ENCODE data around the gene PACS1.

PACS1 gene

DNA sequence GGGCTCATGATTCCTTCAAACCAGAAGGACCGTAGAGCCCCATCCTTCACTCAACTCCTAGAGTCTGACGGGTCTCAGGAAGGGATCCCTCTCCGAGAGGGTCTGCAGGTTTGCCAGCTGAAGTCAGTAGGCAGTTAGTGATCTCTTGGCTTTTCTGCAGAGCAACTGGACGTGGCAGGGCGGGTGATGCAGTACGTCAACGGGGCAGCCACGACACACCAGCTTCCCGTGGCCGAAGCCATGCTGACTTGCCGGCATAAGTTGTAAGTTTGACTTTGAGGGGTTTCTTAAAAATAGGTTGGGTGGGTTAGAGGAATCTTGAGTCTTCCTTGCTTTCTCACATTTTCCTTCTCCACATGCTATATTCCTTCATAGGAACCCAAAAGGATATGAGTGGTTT is 165.1 kb downstream of the PACS1 start:
- peaks cover 70% of the 10 kb centered on the region for H3K36me3 ChIP-seq

GRCh38 chr11:66237867-66238266 is 167.8 kb downstream of the PACS1 start:
- no peaks in the 10 kb centered on the region for H3K9me3 ChIP-seq
- H4K20me1 ChIP-seq = no peaks in the 10 kb centered on the region
- peaks cover 43% of the 10 kb centered on the region for H3K36me3 ChIP-seq
- H3K4me3 ChIP-seq = no peak overlapping the region
- H3K4me1 ChIP-seq = peaks cover 93% of the 10 kb centered on the region
- TF ChIP-seq Cebpa-rat (IDR thresholded peaks at IDR 0.05) = no peak
- no peak overlapping the region for H3K9ac ChIP-seq
- H3K27ac ChIP-seq = peak overlapping the region; percentile 93
- H3K4me2 ChIP-seq = peak overlapping the region; percentile 79
- H3K27me3 ChIP-seq = no peaks in the 10 kb centered on the region

More for the DNA sequence above, 165.1 kb downstream of the PACS1 start:
- Histone ChIP-seq H3K4me1 (peaks cover 80% of the 10 kb centered on the region), H3K9me3 (no peaks in the 10 kb centered on the region), H3K4me2 (peak overlapping the region; percentile 79), H4K20me1 (no peaks in the 10 kb centered on the region), H3K27me3 (no peaks in the 10 kb centered on the region), H3K9ac (no peak overlapping the region), H3K27ac (peak overlapping the region; percentile 53; the same call in 1 of the 2 replicates), H3K4me3 (no peak overlapping the region)
- TF ChIP-seq Cebpa-rat (IDR thresholded peaks at IDR 0.05) = no peak

DNA sequence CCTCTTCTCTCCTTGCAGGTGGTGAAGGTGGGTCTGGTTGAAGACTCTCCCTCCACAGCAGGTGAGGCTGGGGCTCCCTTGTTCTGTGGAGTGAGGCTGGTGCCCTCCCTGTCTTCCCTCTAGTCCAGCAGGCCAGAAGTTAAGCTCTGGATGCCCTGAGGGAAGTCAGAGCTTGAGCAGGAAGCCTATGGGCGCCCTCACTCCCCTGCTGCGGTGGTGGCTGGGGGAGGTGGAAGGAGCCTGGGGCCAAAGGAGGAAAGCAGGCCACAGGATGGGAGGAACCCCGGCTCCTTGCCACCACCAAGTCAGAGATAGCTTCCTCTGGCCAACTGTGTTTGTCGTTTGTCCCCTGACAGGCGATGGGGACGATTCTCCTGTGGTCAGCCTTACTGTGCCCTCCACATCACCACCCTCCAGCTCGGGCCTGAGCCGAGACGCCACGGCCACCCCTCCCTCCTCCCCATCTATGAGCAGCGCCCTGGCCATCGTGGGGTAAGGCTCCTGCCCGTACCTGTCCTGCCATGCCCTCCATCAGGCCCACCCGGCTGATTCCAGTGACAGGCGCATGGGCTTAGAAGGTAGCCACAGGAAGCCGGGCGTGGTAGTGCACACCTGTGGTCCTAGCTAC is 168.8 kb downstream of the PACS1 start:
- Histone ChIP-seq H3K4me1 (peaks cover 93% of the 10 kb centered on the region), H3K9ac (peak overlapping the region; percentile 55), H3K36me3 (peaks cover 33% of the 10 kb centered on the region), H4K20me1 (no peaks in the 10 kb centered on the region), H3K4me2 (peak overlapping the region; percentile 79), H3K27me3 (no peaks in the 10 kb centered on the region), H3K9me3 (no peaks in the 10 kb centered on the region), H3K27ac (peak overlapping the region; percentile 93), H3K4me3 (no peak overlapping the region)
- no peak for TF ChIP-seq Cebpa-rat (IDR thresholded peaks at IDR 0.05)

DNA sequence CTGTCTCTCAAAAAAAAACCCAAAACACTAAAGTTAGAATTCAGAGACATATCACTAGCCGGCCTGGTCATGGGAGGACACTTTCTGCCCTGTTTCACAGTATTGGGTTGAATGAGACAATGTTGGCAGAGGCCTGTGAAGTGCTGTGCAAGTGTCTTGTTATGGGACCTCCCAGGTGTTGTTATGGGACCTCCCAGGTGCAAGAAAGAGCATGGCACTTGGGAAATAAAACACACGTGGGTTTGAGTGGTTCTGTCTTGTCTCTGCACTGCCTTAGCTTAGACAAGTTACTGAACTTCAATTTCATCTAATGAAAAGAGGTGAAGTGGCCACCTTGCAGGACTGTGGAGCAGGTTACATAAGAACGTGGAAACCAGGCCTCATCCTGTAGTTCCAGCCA is 169.4 kb downstream of the PACS1 start:
- Histone ChIP-seq H3K9me3 (no peaks in the 10 kb centered on the region), H3K27me3 (no peaks in the 10 kb centered on the region), H3K27ac (peak overlapping the region; percentile 93), H3K4me2 (peak overlapping the region; percentile 79), H3K36me3 (peaks cover 27% of the 10 kb centered on the region), H3K4me1 (peaks cover 98% of the 10 kb centered on the region), H3K9ac (peak overlapping the region; percentile 77; the same call in 1 of the 2 replicates), H4K20me1 (no peaks in the 10 kb centered on the region), H3K4me3 (no peak overlapping the region)
- TF ChIP-seq Cebpa-rat (IDR thresholded peaks at IDR 0.05) = no peak

- Histone ChIP-seq H3K27ac (peak overlapping the region; percentile 93), H3K4me3 (no peak overlapping the region), H3K4me1 (peaks cover 100% of the 10 kb centered on the region), H4K20me1 (no peaks in the 10 kb centered on the region), H3K27me3 (no peaks in the 10 kb centered on the region), H3K36me3 (peaks cover 26% of the 10 kb centered on the region), H3K9ac (peak overlapping the region; percentile 77), H3K9me3 (no peaks in the 10 kb centered on the region), H3K4me2 (peak overlapping the region; percentile 79)
- TF ChIP-seq Cebpa-rat (IDR thresholded peaks at IDR 0.05) = no peak
These were observed 170.1 kb downstream of the PACS1 start for GRCh38 chr11:66239998-66240780.

DNA sequence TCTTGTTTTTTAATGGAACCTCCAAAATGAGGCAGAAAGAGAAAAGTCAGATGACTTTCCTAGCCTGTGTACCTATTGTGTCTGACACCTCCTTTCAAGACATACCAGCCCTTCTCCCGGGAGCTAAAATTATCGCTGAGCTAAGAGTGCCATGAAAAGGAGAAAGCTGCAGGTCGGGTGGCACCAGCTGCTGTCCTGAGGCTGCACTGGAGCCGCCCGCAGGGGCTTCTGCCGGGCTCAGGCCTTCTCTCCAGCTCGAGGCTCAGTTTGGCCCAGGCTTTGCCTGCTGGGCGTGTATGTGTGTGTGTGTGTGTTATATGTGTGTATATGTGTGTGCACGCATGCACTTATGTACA is 170.7 kb downstream of the PACS1 start:
- Histone ChIP-seq H3K9me3 (no peaks in the 10 kb centered on the region), H3K4me1 (peaks cover 97% of the 10 kb centered on the region), H3K36me3 (peaks cover 22% of the 10 kb centered on the region), H3K4me3 (no peak overlapping the region), H3K4me2 (peak overlapping the region; percentile 79), H4K20me1 (no peaks in the 10 kb centered on the region), H3K27me3 (no peaks in the 10 kb centered on the region), H3K27ac (peak overlapping the region; percentile 93), H3K9ac (peak overlapping the region; percentile 77)
- no peak for TF ChIP-seq Cebpa-rat (IDR thresholded peaks at IDR 0.05)

DNA sequence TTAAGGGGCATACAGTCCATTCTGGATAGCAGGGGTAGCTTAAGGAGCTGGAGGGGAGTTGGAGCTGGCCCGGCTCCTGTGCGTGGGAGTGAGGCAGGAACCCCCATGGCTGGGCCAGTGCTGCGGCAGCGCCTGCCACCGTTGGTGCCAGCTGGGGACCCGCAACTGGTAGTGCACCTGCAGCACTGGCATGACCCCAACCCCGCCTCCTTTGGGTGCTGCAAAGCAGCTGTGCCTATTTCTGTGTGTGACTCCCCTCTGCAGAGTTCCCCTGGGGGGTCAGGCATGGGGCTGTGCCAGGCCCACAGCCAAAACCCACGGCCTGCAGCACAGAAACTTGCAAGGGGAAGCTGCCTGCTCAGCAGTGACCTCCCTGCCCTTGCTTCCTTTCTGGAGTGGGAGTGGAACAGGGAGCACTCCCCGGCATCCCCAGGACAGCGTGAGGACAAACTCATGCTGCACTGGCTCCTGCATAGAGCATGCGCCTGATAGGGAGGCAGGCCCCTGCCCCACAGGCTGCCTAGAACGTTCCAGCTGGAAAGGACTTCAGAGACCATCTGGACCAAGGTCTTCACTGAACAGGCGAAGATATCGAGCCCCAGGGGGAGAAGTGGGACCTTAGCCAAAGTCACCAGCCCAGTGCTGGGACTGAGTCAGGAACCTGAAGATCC is 172.2 kb downstream of the PACS1 start:
- Histone ChIP-seq H3K27me3 (no peaks in the 10 kb centered on the region), H3K9ac (peak overlapping the region; percentile 77), H3K4me2 (peak overlapping the region; percentile 79), H3K9me3 (no peaks in the 10 kb centered on the region), H3K36me3 (peaks cover 30% of the 10 kb centered on the region), H4K20me1 (no peaks in the 10 kb centered on the region), H3K4me3 (peak overlapping the region; percentile 42), H3K27ac (peak overlapping the region; percentile 93), H3K4me1 (peaks cover 82% of the 10 kb centered on the region)
- no peak for TF ChIP-seq Cebpa-rat (IDR thresholded peaks at IDR 0.05)

- peak overlapping the region; percentile 79 for H3K4me2 ChIP-seq
- peak overlapping the region; percentile 42; the same call in 1 of the 2 replicates for H3K4me3 ChIP-seq
- peaks cover 78% of the 10 kb centered on the region for H3K4me1 ChIP-seq
- H3K27ac ChIP-seq = peak overlapping the region; percentile 93
- no peaks in the 10 kb centered on the region for H4K20me1 ChIP-seq
- H3K27me3 ChIP-seq = no peaks in the 10 kb centered on the region
- peaks cover 34% of the 10 kb centered on the region for H3K36me3 ChIP-seq
- H3K9me3 ChIP-seq = no peaks in the 10 kb centered on the region
- H3K9ac ChIP-seq = peak overlapping the region; percentile 64
- TF ChIP-seq Cebpa-rat (IDR thresholded peaks at IDR 0.05) = no peak
These were observed 173.9 kb downstream of the PACS1 start for GRCh38 chr11:66243782-66244535.

DNA sequence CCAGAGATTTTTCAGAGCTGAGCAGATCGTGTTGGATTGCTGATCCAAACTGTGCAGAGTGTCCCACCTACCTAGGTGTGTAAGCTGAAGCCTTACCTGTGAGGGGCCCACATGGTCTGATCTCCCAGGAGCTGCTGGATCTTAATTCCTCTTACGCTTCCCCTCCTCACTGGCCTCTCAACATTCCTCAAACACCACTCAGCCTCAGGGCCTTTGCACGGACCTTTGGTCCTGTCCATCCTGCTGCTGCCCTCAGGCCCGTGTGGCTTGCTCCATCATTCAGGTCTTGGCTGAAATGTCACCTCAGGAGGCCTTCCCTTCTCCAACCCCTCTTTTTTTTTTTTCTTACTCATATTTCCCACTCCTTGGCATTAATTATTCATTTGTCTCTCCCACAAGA is 177.2 kb downstream of the PACS1 start:
- Histone ChIP-seq H3K4me2 (no peak overlapping the region), H3K4me1 (peaks cover 53% of the 10 kb centered on the region), H4K20me1 (no peaks in the 10 kb centered on the region), H3K4me3 (no peak overlapping the region), H3K27ac (no peak overlapping the region), H3K9ac (no peak overlapping the region), H3K27me3 (no peaks in the 10 kb centered on the region), H3K36me3 (peaks cover 52% of the 10 kb centered on the region), H3K9me3 (no peaks in the 10 kb centered on the region)
- TF ChIP-seq Cebpa-rat (IDR thresholded peaks at IDR 0.05) = no peak
